ENCODE measurements around the gene ST6GALNAC2.

Gene ST6GALNAC2

GRCh38 chr17:76557368-76558197 lies 28.1 kb downstream of the ST6GALNAC2 start:
- peak; percentile 83 to 86 for DNase-seq (ENCODE audit: extremely low read depth in 1 of 2, low read depth in 1 of 2)

GRCh38 chr17:76556765-76557367 lies 28.8 kb downstream of the ST6GALNAC2 start:
- DNase-seq (ENCODE audit: extremely low read depth in 1 of 2, low read depth in 1 of 2) = no peak

GRCh38 chr17:76554131-76554530 lies 31.5 kb downstream of the ST6GALNAC2 start:
- DNase-seq (ENCODE audit: extremely low read depth in 1 of 2, low read depth in 1 of 2) = no peak

GRCh38 chr17:76553178-76553908 lies 32.3 kb downstream of the ST6GALNAC2 start:
- no peak for DNase-seq (ENCODE audit: extremely low read depth in 1 of 2, low read depth in 1 of 2)

- DNase-seq (ENCODE audit: extremely low read depth in 1 of 2, low read depth in 1 of 2) = no peak
These were observed 34.0 kb downstream of the ST6GALNAC2 start for GRCh38 chr17:76551685-76552084.

GRCh38 chr17:76550712-76551615 lies 34.7 kb downstream of the ST6GALNAC2 start:
- no peak for DNase-seq (ENCODE audit: extremely low read depth in 1 of 2, low read depth in 1 of 2)

GRCh38 chr17:76549539-76549938 lies 36.1 kb downstream of the ST6GALNAC2 start:
- DNase-seq (ENCODE audit: extremely low read depth in 1 of 2, low read depth in 1 of 2) = no peak

GRCh38 chr17:76549215-76549518 lies 36.5 kb downstream of the ST6GALNAC2 start:
- DNase-seq (ENCODE audit: extremely low read depth in 1 of 2, low read depth in 1 of 2) = no peak

- no peak for DNase-seq (ENCODE audit: extremely low read depth in 1 of 2, low read depth in 1 of 2)
These were observed 37.1 kb downstream of the ST6GALNAC2 start for GRCh38 chr17:76548378-76549214.

- DNase-seq (ENCODE audit: extremely low read depth in 1 of 2, low read depth in 1 of 2) = no peak
These were observed 37.9 kb downstream of the ST6GALNAC2 start for GRCh38 chr17:76547642-76548202.

GRCh38 chr17:76547183-76547641 lies 38.4 kb downstream of the ST6GALNAC2 start:
- DNase-seq (ENCODE audit: extremely low read depth in 1 of 2, low read depth in 1 of 2) = peak; percentile 40 to 44

- no peak for DNase-seq (ENCODE audit: extremely low read depth in 1 of 2, low read depth in 1 of 2)
These were observed 39.0 kb downstream of the ST6GALNAC2 start for GRCh38 chr17:76546556-76547182.

- no peak for DNase-seq (ENCODE audit: extremely low read depth in 1 of 2, low read depth in 1 of 2)
These were observed 39.6 kb downstream of the ST6GALNAC2 start for GRCh38 chr17:76545918-76546555.

- DNase-seq (ENCODE audit: extremely low read depth in 1 of 2, low read depth in 1 of 2) = no peak
These were observed 40.9 kb downstream of the ST6GALNAC2 start for GRCh38 chr17:76544546-76545365.

GRCh38 chr17:76543826-76544545 lies 41.7 kb downstream of the ST6GALNAC2 start:
- DNase-seq (ENCODE audit: extremely low read depth in 1 of 2, low read depth in 1 of 2) = no peak

GRCh38 chr17:76543482-76543825 lies 42.2 kb downstream of the ST6GALNAC2 start:
- no peak for DNase-seq (ENCODE audit: extremely low read depth in 1 of 2, low read depth in 1 of 2)

GRCh38 chr17:76542984-76543383 lies 42.7 kb downstream of the ST6GALNAC2 start:
- DNase-seq (ENCODE audit: extremely low read depth in 1 of 2, low read depth in 1 of 2) = no peak
